NCI-H510A (cell line): Measurements from ENCODE around the gene KRTAP10-8.
"Not testable (repeated sequence)": the region's sequence is repeated elsewhere in the genome, so short reads cannot be mapped to it uniquely, and the experiment has no call there.

Experiments
- DNase-seq: peaks from one replicate; lab custom pipeline; 2025; lab: John Stamatoyannopoulos, UW

KRTAP10-8 gene

GRCh38 chr21:44599264-44600029, 12.4 kb upstream of the KRTAP10-8 start:
- DNase-seq: no peak

GRCh38 chr21:44600118-44600978, 11.5 kb upstream of the KRTAP10-8 start, which contains the start of gene KRTAP10-7:
TSS of gene KRTAP10-7 (plus strand) at chr21:44600597. CDS start at chr21:44600622, 25 bp downstream.
- not testable (repeated sequence) for DNase-seq

- DNase-seq: not testable (repeated sequence)
These were observed 10.8 kb upstream of the KRTAP10-8 start for GRCh38 chr21:44601091-44601490.

GRCh38 chr21:44601596-44602462, 10.1 kb upstream of the KRTAP10-8 start:
- DNase-seq: no peak

- no peak for DNase-seq
These were observed 9.4 kb upstream of the KRTAP10-8 start for GRCh38 chr21:44602463-44602850.

- no peak for DNase-seq
These were observed 8.6 kb upstream of the KRTAP10-8 start for GRCh38 chr21:44603109-44603875.

- DNase-seq: no peak
These were observed 8.0 kb upstream of the KRTAP10-8 start for GRCh38 chr21:44603911-44604310.

- DNase-seq: no peak
These were observed 5.4 kb upstream of the KRTAP10-8 start for GRCh38 chr21:44606495-44606894.

GRCh38 chr21:44609193-44609592, 2.7 kb upstream of the KRTAP10-8 start:
- DNase-seq: no peak

- not testable (repeated sequence) for DNase-seq
These were observed 1.6 kb upstream of the KRTAP10-8 start for GRCh38 chr21:44610157-44610843.

GRCh38 chr21:44611551-44611950, 328 bp upstream of the KRTAP10-8 start:
- no peak for DNase-seq

- DNase-seq: no peak
These were observed 870 bp downstream of the KRTAP10-8 start for GRCh38 chr21:44612669-44613229.

- DNase-seq: no peak
These were observed 1.7 kb downstream of the KRTAP10-8 start for GRCh38 chr21:44613386-44614155.

GRCh38 chr21:44614161-44614631, 2.3 kb downstream of the KRTAP10-8 start:
- DNase-seq: no peak

GRCh38 chr21:44614961-44615391, 3.1 kb downstream of the KRTAP10-8 start:
- no peak for DNase-seq

GRCh38 chr21:44615466-44615865, 3.6 kb downstream of the KRTAP10-8 start:
- no peak for DNase-seq

- no peak for DNase-seq
These were observed 4.2 kb downstream of the KRTAP10-8 start for GRCh38 chr21:44615911-44616590.

- DNase-seq: no peak
These were observed 4.7 kb downstream of the KRTAP10-8 start for GRCh38 chr21:44616591-44616926.

GRCh38 chr21:44617071-44617501, 5.2 kb downstream of the KRTAP10-8 start:
- no peak for DNase-seq
